ENCODE measurements around the gene BTF3L4. TPM values are rescaled to one million over a fixed set of nuclear protein-coding genes. Genes with fewer than 3 reads are reported as not detected.

The BTF3L4 gene
- total and polyA plus RNA-seq, 2 experiments from 2014 or later, result 112 to 154 TPM

- no peak for TF ChIP-seq CTCF (conservative IDR thresholded peaks at IDR 0.05; ENCODE audit: low read depth in 2 of 2)
- no peak for TF ChIP-seq ETS1 (IDR thresholded peaks at IDR 0.05)
- TF ChIP-seq EZH2phosphoT487 (IDR thresholded peaks at IDR 0.05; ENCODE audit: unreplicated experiment), result no peak
- no peak for TF ChIP-seq ZNF114 (CRISPR knock-in tag; IDR thresholded peaks at IDR 0.05)
- TF ChIP-seq NANOG (IDR thresholded peaks at IDR 0.05; ENCODE audit: borderline replicate concordance), result no peak
- no peak for TF ChIP-seq JUNB (IDR thresholded peaks at IDR 0.05; ENCODE audit: unreplicated experiment)
- TF ChIP-seq POLR2AphosphoS5 (IDR thresholded peaks at IDR 0.05; ENCODE audit: low read depth), result no peak
- TF ChIP-seq REST (IDR thresholded peaks at IDR 0.05; ENCODE audit: unreplicated experiment), result no peak
- no peak for TF ChIP-seq ZNF331 (CRISPR knock-in tag; IDR thresholded peaks at IDR 0.05; ENCODE audit: low read depth)
- no peak overlapping the region for H3K4me3 Mint-ChIP-seq
- Histone ChIP-seq H3K27ac (ENCODE audit: low read depth) (no peak overlapping the region; the same call in 1 of the 2 replicates), H2AFZ (no peak overlapping the region), H3K4me2 (no peak overlapping the region), H3K79me2 (replicated peaks; ENCODE audit: insufficient read depth) (peaks cover 83% of the 10 kb centered on the region), H3K4me3 (no peak overlapping the region), H4K20me1 (replicated peaks; ENCODE audit: insufficient read depth) (peaks cover 36% of the 10 kb centered on the region), H3K4me1 (ENCODE audit: insufficient read depth) (no peaks in the 10 kb centered on the region), H3K9me2 (ENCODE audit: insufficient read depth) (no peaks in the 10 kb centered on the region), H3K27me3 (ENCODE audit: insufficient read depth) (no peaks in the 10 kb centered on the region), H3F3A (replicated peaks; ENCODE audit: low read depth) (0 out of 2 replicates have a peak, but pooled peaks cover 5% of the 10 kb centered on the region), H3K36me3 (ENCODE audit: insufficient read depth) (peaks cover 18% of the 10 kb centered on the region)
- H3K9me3 Mint-ChIP-seq, result no peaks in the 10 kb centered on the region
- no peak for DNase-seq (ENCODE audit: low spot score)
- no peak overlapping the region for H3K27ac Mint-ChIP-seq
- no peaks in the 10 kb centered on the region for H3K4me1 Mint-ChIP-seq
- no peak for ATAC-seq
- peaks cover 1% of the 10 kb centered on the region for H3K27me3 Mint-ChIP-seq (ENCODE audit: insufficient read depth, low read depth, poor library complexity)
- H3K36me3 Mint-ChIP-seq (ENCODE audit: low read depth), result peaks cover 66% of the 10 kb centered on the region
Observed at GRCh38 chr1:52070704-52071103, 14.6 kb downstream of the BTF3L4 start.

- H3K27ac ChIP-seq (ENCODE audit: low read depth), result no peak overlapping the region
- Mint-ChIP-seq H3K27ac (no peak overlapping the region), H3K9me3 (no peaks in the 10 kb centered on the region), H3K4me1 (no peaks in the 10 kb centered on the region), H3K4me3 (no peak overlapping the region), H3K27me3 (ENCODE audit: insufficient read depth, low read depth, poor library complexity) (peaks cover 3% of the 10 kb centered on the region), H3K36me3 (ENCODE audit: low read depth) (peaks cover 60% of the 10 kb centered on the region)
- no peaks in the 10 kb centered on the region for H3K4me1 ChIP-seq (ENCODE audit: insufficient read depth)
- no peaks in the 10 kb centered on the region for H3K9me2 ChIP-seq (ENCODE audit: insufficient read depth)
- no peak for DNase-seq (ENCODE audit: low spot score)
- H3K4me2 ChIP-seq, result no peak overlapping the region
- H3K4me3 ChIP-seq, result no peak overlapping the region
- H3K79me2 ChIP-seq (replicated peaks; ENCODE audit: insufficient read depth), result peaks cover 87% of the 10 kb centered on the region
- H2AFZ ChIP-seq, result no peak overlapping the region
- H4K20me1 ChIP-seq (replicated peaks; ENCODE audit: insufficient read depth), result peaks cover 41% of the 10 kb centered on the region
- no peak for ATAC-seq
- H3F3A ChIP-seq (replicated peaks; ENCODE audit: low read depth), result 0 out of 2 replicates have a peak, but pooled peaks cover 8% of the 10 kb centered on the region
- H3K36me3 ChIP-seq (ENCODE audit: insufficient read depth), result peaks cover 4% of the 10 kb centered on the region; the same call in 1 of the 2 replicates
- no peaks in the 10 kb centered on the region for H3K27me3 ChIP-seq (ENCODE audit: insufficient read depth)
- no peak for TF ChIP-seq JUNB (IDR thresholded peaks at IDR 0.05; ENCODE audit: unreplicated experiment)
- no peak for TF ChIP-seq ZNF462 (CRISPR knock-in tag; IDR thresholded peaks at IDR 0.05)
Observed at GRCh38 chr1:52072291-52072690, 16.2 kb downstream of the BTF3L4 start.
